ENCODE results near the gene THADA. TPM values are rescaled to one million over a fixed set of nuclear protein-coding genes. Genes with fewer than 3 reads are reported as not detected.

The THADA gene
- total RNA-seq, 1 experiment from 2014 or later, result 20.1 TPM

DNA sequence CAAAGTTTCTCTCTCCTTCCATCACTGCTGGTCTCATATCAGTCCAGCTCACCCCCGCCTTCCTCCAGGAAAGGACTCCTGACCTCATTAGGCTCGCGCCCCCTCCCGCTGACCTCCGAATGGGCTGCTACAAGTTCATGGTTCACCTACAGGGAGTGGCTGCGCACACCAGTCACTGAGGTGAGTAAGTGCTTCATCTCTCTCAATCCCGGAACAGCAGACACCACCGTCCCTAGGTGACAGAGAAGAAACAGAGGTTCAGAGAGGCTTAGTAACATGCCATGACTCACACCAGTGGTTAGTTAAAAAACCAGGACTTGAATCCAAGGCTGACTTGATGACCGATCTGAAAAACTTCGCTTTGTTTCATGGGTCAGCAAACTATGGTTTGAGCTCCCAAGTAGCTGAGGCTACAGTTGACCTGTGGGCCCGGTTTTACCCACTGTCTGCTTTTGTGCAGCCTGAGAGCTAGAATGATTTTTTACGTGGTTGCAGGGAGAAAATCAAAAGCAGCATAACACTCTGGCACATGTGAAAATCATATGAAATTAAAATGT, 411.4 kb downstream of the THADA start:
- H3K4me2 ChIP-seq (ENCODE audit: insufficient read depth, insufficient read length, low read length), result no peak overlapping the region
- H3K4me1 Mint-ChIP-seq, result peaks cover 62 to 67% of the 10 kb centered on the region in 2 experiments

More for the DNA sequence above, 411.4 kb downstream of the THADA start:
- H3K23me2 ChIP-seq (ENCODE audit: insufficient read length, low read depth, low read length, poor library complexity, severe bottlenecking), result no peaks in the 10 kb centered on the region
- no peak overlapping the region for H3K27ac ChIP-seq (ENCODE audit: insufficient read length, low read depth, low read length)
- no peak overlapping the region for H2AFZ ChIP-seq (ENCODE audit: low read length)
- H3K9ac ChIP-seq (ENCODE audit: extremely low read depth, insufficient read length, low read length), result no peak overlapping the region
- no peaks in the 10 kb centered on the region for H3K27me3 ChIP-seq (ENCODE audit: insufficient read depth, low read length)
- H3T11ph ChIP-seq (ENCODE audit: low read length), result no peak overlapping the region
- H3K36me3 Mint-ChIP-seq (ENCODE audit: insufficient read depth in 1 of 3, low read depth in 3 of 3), result no peaks in the 10 kb centered on the region
- no peak for TF ChIP-seq CTCF (conservative IDR thresholded peaks at IDR 0.05)
- no peak overlapping the region for H2AK5ac ChIP-seq (ENCODE audit: insufficient read length, low read length)
- no peak overlapping the region for H2BK15ac ChIP-seq (ENCODE audit: low read depth, low read length)
- peaks cover 25% of the 10 kb centered on the region for H3K4me1 ChIP-seq (ENCODE audit: insufficient read depth, low read length)
- H3K79me1 ChIP-seq (ENCODE audit: insufficient read depth, low read depth, low read length, poor library complexity, severe bottlenecking), result no peaks in the 10 kb centered on the region
- no peak overlapping the region for H4K8ac ChIP-seq (replicated peaks; ENCODE audit: insufficient read length, low read depth, low read length)
- no peak overlapping the region for H2BK5ac ChIP-seq (ENCODE audit: insufficient read length, low read length)
- DNase-seq, result no peak
- no peaks in the 10 kb centered on the region; a peak in 1 of 5 replicates for H3K9me3 Mint-ChIP-seq
- WGBS (ENCODE audit: extremely low coverage, insufficient read length, low lambda C conversion rate), result no CpG with 5 or more reads among the region's 12 CpGs
- H3K14ac ChIP-seq (ENCODE audit: insufficient read depth, low read length), result no peak overlapping the region
- H2BK20ac ChIP-seq (ENCODE audit: low read depth, low read length, poor library complexity, severe bottlenecking), result no peak overlapping the region
- H2BK12ac ChIP-seq (ENCODE audit: insufficient read length, low read depth, low read length), result no peak overlapping the region
- H3K4me3 Mint-ChIP-seq, result no peak overlapping the region
- H3K18ac ChIP-seq (ENCODE audit: insufficient read length, low read depth, low read length), result no peak overlapping the region
- no peak overlapping the region for H4K91ac ChIP-seq (ENCODE audit: insufficient read length, low read depth, low read length)
- H3K27me3 Mint-ChIP-seq (ENCODE audit: low read depth), result 0 out of 2 replicates have a peak, but pooled peaks cover 1% of the 10 kb centered on the region
- H2BK120ac ChIP-seq (ENCODE audit: low read depth, low read length, poor library complexity, severe bottlenecking), result no peak overlapping the region
- H3K9me3 ChIP-seq (ENCODE audit: control insufficient read depth, low read depth, low read length), result no peaks in the 10 kb centered on the region
- peak overlapping the region in 2 of 3 experiments; percentile 33 to 74; a peak in 5 of 7 replicates for H3K27ac Mint-ChIP-seq
- H3K23ac ChIP-seq (ENCODE audit: insufficient read length, low read depth, low read length), result no peak overlapping the region
- no peak overlapping the region for H3K4ac ChIP-seq (ENCODE audit: low read depth, low read length)
- no peaks in the 10 kb centered on the region for H4K20me1 ChIP-seq (ENCODE audit: control insufficient read depth, insufficient read depth, insufficient read length)
- H4K5ac ChIP-seq (ENCODE audit: insufficient read length, low read depth, low read length), result no peak overlapping the region
- no peak overlapping the region for H3K56ac ChIP-seq (ENCODE audit: insufficient read length, low read depth, low read length)
- no peaks in the 10 kb centered on the region for H3K79me2 ChIP-seq (ENCODE audit: insufficient read depth, low read length)

Data from H9 (cell line).